DOHH2 (cell line): ENCODE data around the gene CFAP53.
"Not testable (repeated sequence)": the region's sequence is repeated elsewhere in the genome, so short reads cannot be mapped to it uniquely, and the experiment has no call there.

ENCODE experiments used
- H3F3A ChIP-seq: fragments of 200-600 bp; sonication (generic), shearing (Covaris generic); 2 replicates; pipeline ENCODE4 v1.6.0; 2016; ENCODE audit warnings: antibody characterized with exemption, mild to moderate bottlenecking; ENCODE audit not compliant: control insufficient read depth, insufficient read depth
- H3K27ac ChIP-seq: fragments of 200-600 bp; sonication (generic); 2 replicates; pipeline ENCODE4 v1.5.1; 2014; ENCODE audit warnings: low read depth, mild to moderate bottlenecking, low read length, moderate library complexity
- H3K27me3 ChIP-seq: fragments of 200-600 bp; sonication (generic); 2 replicates; pipeline ENCODE4 v1.6.1; 2014; ENCODE audit warnings: mild to moderate bottlenecking, low read length, mixed read lengths; ENCODE audit not compliant: control insufficient read depth
- H3K36me3 ChIP-seq: fragments of 200-600 bp; sonication (generic); 2 replicates; pipeline ENCODE4 v1.6.1; 2014; ENCODE audit warnings: mild to moderate bottlenecking, low read length, moderate library complexity, mixed read lengths; ENCODE audit not compliant: control insufficient read depth
- H3K4me1 ChIP-seq: fragments of 200-600 bp; sonication (generic); 2 replicates; pipeline ENCODE4 v1.6.1; 2014; ENCODE audit warnings: mild to moderate bottlenecking, low read length, mixed read lengths; ENCODE audit not compliant: control insufficient read depth
- H3K4me2 ChIP-seq: fragments of 200-600 bp; sonication (generic); 2 replicates; pipeline ENCODE4 v1.6.0; 2014; ENCODE audit warnings: mild to moderate bottlenecking, low read length, moderate library complexity
- H3K4me3 ChIP-seq: fragments of 200-600 bp; sonication (generic); 2 replicates; pipeline ENCODE4 v1.5.1; 2014; ENCODE audit warnings: mild to moderate bottlenecking, low read length, mixed read lengths
- H3K79me2 ChIP-seq: fragments of 200-600 bp; sonication (generic); 2 replicates; pipeline ENCODE4 v1.6.1; 2014; ENCODE audit warnings: mild to moderate bottlenecking, low read length, mixed read lengths; ENCODE audit not compliant: control insufficient read depth
- H3K9me2 ChIP-seq: fragments of 200-600 bp; sonication (generic); replicated peaks from 2 replicates; pipeline ENCODE4 v1.6.1; 2014; ENCODE audit warnings: mild to moderate bottlenecking, low read length, mixed read lengths; ENCODE audit not compliant: control insufficient read depth
- H3K9me3 ChIP-seq: fragments of 200-600 bp; sonication (generic); 2 replicates; pipeline ENCODE4 v1.6.1; 2014; ENCODE audit warnings: antibody characterized with exemption, low read length, mixed read lengths; ENCODE audit not compliant: control insufficient read depth, insufficient read depth
- H4K20me1 ChIP-seq: fragments of 200-600 bp; sonication (generic); 2 replicates; pipeline ENCODE4 v1.6.0; 2014; ENCODE audit warnings: low read depth, mild to moderate bottlenecking, antibody characterized with exemption, low read length, moderate library complexity; ENCODE audit not compliant: control insufficient read depth, insufficient read depth
- EZH2phosphoT487 ChIP-seq: fragments of 200-600 bp; sonication (generic); IDR thresholded peaks from 2 replicates; pipeline ENCODE4 v1.6.1; 2017; ENCODE audit warnings: borderline replicate concordance, mild to moderate bottlenecking, antibody characterized with exemption, low read length, moderate library complexity, mixed read lengths
- TF ChIP-seq, protein P1 (sequence below): fragments of 200-600 bp; sonication (generic); IDR thresholded peaks from one replicate; pipeline ENCODE4 v1.5.1; 2014; ENCODE audit warnings: antibody characterized with exemption, mild to moderate bottlenecking, low read depth, low read length; ENCODE audit not compliant: poor library complexity, severe bottlenecking

The CFAP53 gene

DNA sequence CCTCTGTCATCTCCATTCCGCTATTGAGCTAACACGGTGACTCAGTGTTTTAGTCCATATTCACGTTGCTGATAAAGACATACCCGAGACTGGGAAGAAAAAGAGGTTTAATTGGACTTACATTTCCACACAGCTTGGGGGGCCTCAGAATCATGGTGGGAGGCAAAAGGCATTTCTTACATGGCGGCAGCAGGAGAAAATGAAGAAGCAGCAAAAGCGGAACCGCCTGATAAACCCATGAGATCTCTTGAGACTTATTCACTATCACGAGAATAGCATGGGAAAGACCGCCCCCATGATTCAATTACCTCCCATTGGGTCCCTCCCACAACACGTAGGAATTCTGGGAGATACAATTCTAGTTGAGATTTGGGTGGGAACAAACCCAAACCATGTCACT, 43.8 kb upstream of the CFAP53 start:
- peaks cover 56% of the 10 kb centered on the region for H3K4me1 ChIP-seq
- TF ChIP-seq, protein P1, sequence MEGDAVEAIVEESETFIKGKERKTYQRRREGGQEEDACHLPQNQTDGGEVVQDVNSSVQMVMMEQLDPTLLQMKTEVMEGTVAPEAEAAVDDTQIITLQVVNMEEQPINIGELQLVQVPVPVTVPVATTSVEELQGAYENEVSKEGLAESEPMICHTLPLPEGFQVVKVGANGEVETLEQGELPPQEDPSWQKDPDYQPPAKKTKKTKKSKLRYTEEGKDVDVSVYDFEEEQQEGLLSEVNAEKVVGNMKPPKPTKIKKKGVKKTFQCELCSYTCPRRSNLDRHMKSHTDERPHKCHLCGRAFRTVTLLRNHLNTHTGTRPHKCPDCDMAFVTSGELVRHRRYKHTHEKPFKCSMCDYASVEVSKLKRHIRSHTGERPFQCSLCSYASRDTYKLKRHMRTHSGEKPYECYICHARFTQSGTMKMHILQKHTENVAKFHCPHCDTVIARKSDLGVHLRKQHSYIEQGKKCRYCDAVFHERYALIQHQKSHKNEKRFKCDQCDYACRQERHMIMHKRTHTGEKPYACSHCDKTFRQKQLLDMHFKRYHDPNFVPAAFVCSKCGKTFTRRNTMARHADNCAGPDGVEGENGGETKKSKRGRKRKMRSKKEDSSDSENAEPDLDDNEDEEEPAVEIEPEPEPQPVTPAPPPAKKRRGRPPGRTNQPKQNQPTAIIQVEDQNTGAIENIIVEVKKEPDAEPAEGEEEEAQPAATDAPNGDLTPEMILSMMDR, result no peak
- no peak for TF ChIP-seq EZH2phosphoT487

DNA sequence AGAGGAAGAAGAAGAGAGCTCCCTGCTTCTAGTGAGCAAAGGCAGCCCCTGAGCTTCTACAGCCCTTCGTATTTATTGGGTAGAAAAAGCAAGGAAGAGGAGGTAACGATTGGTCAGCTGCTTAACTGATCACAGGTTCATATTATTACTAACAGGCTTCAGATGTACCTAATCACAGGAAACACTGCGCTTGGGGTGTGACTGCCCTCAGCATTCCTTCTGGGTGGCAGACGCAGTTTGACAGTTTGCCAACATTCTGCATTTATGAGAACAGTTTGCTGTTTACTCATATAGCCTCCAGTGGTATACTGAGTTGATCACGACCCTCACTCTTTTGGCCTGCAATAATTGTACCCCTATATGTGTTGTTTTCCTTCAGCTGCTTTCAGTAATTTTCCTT, 42.6 kb upstream of the CFAP53 start:
- not testable (repeated sequence) for H3K27me3 ChIP-seq, H3K9me2 ChIP-seq, H3K79me2 ChIP-seq, H3K9me3 ChIP-seq, H3K36me3 ChIP-seq, H3K27ac ChIP-seq, H3K4me3 ChIP-seq, H3F3A ChIP-seq, H4K20me1 ChIP-seq
- peak overlapping the region; percentile 86; the same call in 1 of the 2 replicates for H3K4me2 ChIP-seq
- peaks cover 44% of the 10 kb centered on the region for H3K4me1 ChIP-seq

More for the DNA sequence above, 43.8 kb upstream of the CFAP53 start:
- Histone ChIP-seq H3K79me2 (no peaks in the 10 kb centered on the region), H3K27ac (no peak overlapping the region), H3K4me3 (no peak overlapping the region), H3K27me3 (no peaks in the 10 kb centered on the region), H3K9me2 (no peaks in the 10 kb centered on the region), H4K20me1 (no peaks in the 10 kb centered on the region), H3K9me3 (peaks cover 4% of the 10 kb centered on the region; the same call in 1 of the 2 replicates), H3K36me3 (no peaks in the 10 kb centered on the region), H3K4me2 (no peak overlapping the region), H3F3A (peaks cover 9% of the 10 kb centered on the region)

DNA sequence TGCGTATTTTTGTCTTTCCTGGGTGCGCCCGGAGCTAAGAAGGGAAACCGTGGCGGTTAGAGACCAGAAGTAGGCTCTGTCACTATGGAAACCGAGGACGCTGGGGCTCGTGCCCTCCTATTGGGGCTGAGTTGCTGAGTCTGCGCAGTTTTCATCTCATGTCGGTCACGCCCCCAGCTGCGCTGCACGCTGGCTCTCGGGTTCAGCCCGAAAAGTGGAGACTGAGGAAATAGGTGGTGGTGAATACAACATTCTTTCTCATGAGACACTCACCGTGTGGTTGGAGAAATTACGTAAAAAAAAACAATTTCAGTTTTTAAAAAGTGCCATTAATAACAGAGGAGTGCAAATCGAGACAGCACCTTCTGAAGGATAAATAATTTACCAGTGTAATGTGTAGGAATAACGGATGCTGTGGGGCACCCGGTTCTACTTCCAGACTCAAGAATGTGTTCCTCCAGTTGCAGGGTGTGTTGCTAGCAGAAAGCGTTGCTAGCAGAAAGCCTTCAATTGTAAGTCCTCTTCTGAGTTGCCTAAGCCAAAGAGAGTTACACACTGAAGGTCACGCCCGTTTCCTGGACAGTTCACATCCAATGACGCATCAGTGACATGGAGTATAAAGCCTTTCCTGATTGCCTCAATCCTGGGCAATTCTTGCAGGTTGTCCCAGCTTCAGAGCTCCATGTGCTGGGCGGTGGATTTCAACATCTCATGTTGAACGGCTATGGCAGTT, 41.6 kb upstream of the CFAP53 start:
- H3K27me3 ChIP-seq, result no peaks in the 10 kb centered on the region
- H3K27ac ChIP-seq, result peak overlapping the region; percentile 31
- H4K20me1 ChIP-seq, result no peaks in the 10 kb centered on the region
- H3K9me3 ChIP-seq, result peaks cover 5% of the 10 kb centered on the region; the same call in 1 of the 2 replicates
- H3K4me1 ChIP-seq, result peaks cover 35% of the 10 kb centered on the region
- no peaks in the 10 kb centered on the region for H3K9me2 ChIP-seq
- H3K79me2 ChIP-seq, result no peaks in the 10 kb centered on the region
- TF ChIP-seq, protein P1, result no peak
- no peak for TF ChIP-seq EZH2phosphoT487
- peak overlapping the region; percentile 86 for H3K4me2 ChIP-seq
- peaks cover 4% of the 10 kb centered on the region for H3F3A ChIP-seq
- peak overlapping the region; percentile 75 for H3K4me3 ChIP-seq
- H3K36me3 ChIP-seq, result no peaks in the 10 kb centered on the region

DNA sequence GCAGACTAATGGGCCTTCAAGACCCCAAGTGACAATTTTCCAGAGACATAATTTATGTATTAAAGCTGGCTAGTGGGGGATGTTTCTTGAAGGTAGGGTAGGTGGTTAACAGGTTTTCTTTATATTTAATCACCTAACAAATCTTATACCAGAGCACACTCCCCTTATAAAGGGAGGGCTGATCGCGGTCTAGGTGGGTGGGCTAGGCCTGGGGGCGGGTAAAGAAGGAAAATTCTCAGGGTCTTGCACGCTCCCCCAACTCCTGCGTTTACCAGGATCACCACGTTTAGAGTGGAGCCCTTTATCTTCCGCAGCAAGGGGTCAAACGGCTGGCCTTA, 41.1 kb upstream of the CFAP53 start:
- Histone ChIP-seq H3K79me2 (no peaks in the 10 kb centered on the region), H3K27me3 (no peaks in the 10 kb centered on the region), H3K9me3 (peaks cover 5% of the 10 kb centered on the region; the same call in 1 of the 2 replicates), H3K9me2 (no peaks in the 10 kb centered on the region), H3K4me3 (peak overlapping the region; percentile 75), H3K36me3 (no peaks in the 10 kb centered on the region), H3K27ac (peak overlapping the region; percentile 31), H3K4me2 (peak overlapping the region; percentile 86), H4K20me1 (no peaks in the 10 kb centered on the region), H3K4me1 (peaks cover 29% of the 10 kb centered on the region), H3F3A (peaks cover under 1% of the 10 kb centered on the region; the same call in 1 of the 2 replicates)
- no peak for TF ChIP-seq EZH2phosphoT487
